ENCODE results near the gene TRAPPC2.
A peak's percentile ranks its signal among the peaks of the same experiment; 100 is the strongest.

Gene TRAPPC2

GRCh38 chrX:13734278-13735172, at the start of gene TRAPPC2, which contains the start of gene OFD1:
TRAPPC2 (minus strand) TSS chrX:13734620; CDS start chrX:13719963, 14,657 bp downstream.
OFD1 (plus strand) TSS chrX:13734748; CDS start chrX:13735072, 324 bp downstream.
- DNase-seq, result peak; percentile 59 to 76 (median 70)

DNA sequence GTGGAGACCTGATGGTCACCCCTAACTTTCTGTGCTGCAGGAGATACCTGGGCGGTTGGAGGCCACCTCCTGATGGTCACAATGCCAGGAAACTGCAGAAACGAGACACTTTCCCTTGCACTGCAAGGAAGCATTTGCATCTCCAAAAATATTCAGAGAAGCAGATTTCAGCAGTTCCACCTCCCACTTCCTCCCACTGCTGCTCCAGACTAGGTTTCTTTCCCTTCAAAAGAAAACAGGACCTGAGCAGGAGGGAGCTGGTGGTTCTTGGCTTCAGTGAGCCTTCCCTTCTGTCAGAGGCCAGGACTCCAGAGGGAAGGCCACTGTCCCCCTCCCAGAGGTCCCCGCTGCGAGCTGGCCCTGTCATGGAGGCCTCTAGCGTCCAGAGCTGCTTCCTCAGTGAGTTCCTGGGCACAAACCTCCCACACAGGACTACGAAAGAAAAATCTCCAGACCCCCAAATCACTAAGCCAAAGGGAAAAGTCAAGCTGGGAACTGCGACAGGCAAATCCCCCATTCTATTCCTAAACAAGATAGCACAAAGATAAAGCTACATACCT, 46.5 kb upstream of the TRAPPC2 start:
- no peak for DNase-seq

DNA sequence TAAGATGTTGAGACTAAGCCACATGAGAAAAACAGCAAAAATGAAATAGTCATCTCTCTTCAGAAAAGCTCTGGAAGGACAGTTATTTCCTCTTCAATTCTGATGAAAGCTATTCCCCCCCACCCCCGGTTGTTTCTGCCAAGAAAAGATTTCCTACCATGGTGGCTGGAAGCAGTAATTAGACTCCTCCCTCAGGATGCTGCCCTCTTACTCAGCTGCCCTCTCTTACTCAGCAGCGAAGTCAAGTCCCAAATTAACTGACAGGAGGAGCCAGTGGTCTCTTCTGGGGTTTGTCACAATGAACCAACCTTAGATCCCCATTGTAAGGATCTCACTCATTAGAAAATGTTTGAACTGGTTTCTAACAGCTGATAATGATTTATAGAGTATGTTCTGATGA, 44.5 kb upstream of the TRAPPC2 start:
- DNase-seq, result no peak

DNA sequence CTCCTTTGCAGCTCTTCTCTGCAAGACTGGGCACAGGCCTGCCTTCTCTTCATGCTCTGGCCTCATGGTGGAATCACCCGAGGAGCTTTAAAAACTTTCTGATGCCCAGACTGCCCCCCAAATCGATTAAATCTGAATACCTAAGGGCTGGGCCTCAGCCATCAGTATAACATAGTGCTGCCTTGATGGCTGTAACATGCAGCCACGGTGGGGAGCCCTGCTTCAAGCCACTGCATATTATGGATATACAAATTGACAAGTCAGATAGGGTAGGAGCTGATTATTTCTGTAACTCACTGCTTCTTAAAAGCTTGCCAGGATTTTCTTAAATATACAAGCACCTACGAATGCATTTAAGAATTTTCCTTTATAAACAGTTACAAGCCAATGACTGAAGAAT, 42.0 kb upstream of the TRAPPC2 start:
- no peak for DNase-seq

GRCh38 chrX:13775837-13776236, 41.4 kb upstream of the TRAPPC2 start:
- DNase-seq, result no peak

DNA sequence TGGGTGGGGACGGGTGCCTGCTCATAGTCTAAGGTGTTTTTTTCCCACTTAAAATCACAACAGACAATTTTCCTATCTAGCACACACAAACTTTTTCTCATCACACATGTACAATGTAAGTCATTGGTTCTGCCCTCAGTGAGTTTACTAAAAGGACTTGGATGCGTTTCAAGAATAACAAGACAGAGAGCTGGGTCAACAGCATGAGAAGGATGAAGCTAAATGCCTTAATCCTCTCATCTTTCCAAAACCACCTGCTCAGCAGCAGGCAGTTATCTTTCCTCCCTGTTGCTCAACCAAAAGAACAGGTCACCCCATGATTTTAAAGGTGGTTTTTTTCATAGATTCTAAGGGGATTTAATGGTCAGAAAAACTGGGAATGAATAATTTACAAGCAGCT, 40.3 kb upstream of the TRAPPC2 start:
- DNase-seq, result no peak

DNA sequence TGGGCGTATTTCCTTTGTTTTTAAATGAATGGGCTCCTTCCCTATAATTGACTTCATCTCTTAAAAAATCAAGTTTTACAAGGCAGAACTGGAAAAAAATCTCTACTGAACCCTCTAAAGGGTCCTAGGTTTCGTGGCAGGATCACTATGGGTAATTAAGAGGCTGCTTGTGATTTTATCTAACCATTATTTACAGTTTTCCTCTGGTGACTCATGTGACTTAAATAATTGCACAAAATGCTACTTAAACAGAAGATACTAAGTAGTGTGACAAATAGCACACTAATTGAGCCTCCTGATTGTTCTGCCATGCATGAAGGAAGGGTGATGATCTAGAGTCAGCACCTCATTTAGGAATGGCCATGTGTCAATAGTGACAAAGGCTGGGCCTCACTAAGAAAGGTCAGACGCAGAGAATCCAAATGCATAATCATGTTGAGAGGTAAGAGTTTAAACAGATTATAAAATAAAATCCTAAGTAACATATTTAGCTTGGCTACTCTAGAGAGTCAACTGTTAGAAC, 35.7 kb upstream of the TRAPPC2 start:
- DNase-seq, result no peak

GRCh38 chrX:13768939-13769338, 34.5 kb upstream of the TRAPPC2 start:
- DNase-seq, result no peak

- no peak for DNase-seq
These were observed 30.3 kb upstream of the TRAPPC2 start for GRCh38 chrX:13764765-13765164.

- no peak for DNase-seq
These were observed 29.9 kb upstream of the TRAPPC2 start for GRCh38 chrX:13764281-13764680.

DNA sequence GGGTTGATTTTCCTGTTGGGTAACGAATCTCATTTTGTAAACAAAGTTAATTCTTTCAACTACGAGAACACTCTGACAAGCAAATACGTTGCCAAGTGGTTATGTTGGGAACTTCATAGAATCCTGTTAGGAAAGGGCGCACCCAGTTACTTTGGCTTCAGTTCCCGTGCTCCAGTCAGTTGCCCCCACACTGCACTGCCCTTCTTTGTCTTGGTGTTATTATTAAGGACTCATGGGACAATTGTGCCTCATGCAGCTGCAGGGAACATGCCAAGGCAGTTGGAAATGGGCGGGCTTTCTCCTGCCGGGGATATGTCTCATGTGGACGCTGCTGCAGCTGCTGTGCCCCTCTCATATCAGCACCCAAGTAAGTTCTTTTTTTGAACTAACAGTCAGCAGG, 29.1 kb upstream of the TRAPPC2 start:
- no peak for DNase-seq

- DNase-seq, result no peak
These were observed 27.4 kb upstream of the TRAPPC2 start for GRCh38 chrX:13761606-13762414.

- no peak for DNase-seq
These were observed 26.0 kb upstream of the TRAPPC2 start for GRCh38 chrX:13760426-13760825.

GRCh38 chrX:13759152-13759718, 24.8 kb upstream of the TRAPPC2 start:
- DNase-seq, result no peak

GRCh38 chrX:13756381-13756780, 22.0 kb upstream of the TRAPPC2 start:
- no peak for DNase-seq

DNA sequence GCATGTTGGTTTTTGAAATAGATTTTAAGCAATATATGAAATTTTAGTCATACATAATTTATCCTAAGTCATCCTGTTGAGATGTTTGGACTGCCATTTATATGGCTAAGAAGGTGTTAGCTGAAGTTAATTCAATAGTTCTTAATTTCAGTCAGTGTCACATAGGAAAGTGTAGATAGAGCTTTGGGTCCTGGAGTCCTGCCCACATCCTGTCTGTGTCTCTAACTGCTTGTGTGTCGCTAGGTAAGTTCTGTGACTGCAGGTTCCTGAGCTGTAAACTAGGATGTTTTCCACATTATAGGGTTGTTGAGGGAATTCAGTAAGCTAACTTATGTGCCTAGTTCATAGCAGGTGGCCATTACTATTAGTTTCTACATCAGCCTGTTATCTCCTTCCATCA, 20.8 kb upstream of the TRAPPC2 start:
- DNase-seq, result no peak

DNA sequence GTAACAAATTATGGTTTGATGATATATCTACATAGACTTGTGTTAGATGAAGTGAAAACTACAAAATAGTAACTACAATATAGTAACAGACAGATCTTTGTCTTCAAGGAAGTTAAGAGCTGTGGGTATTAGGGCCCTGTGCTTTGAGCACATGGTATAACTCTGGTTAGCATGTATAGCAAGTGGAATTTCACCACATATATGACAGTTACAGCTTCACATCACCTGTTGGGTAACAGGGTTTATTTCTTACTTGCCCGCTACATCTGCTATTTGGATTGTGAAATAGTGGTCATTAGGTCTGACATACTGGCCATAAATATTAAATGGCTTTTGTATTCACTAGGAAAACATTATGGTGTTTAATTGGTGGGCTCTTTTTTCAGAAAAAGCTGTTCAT, 20.3 kb upstream of the TRAPPC2 start:
- DNase-seq, result no peak

- DNase-seq, result no peak
These were observed 18.2 kb upstream of the TRAPPC2 start for GRCh38 chrX:13752646-13753045.

DNA sequence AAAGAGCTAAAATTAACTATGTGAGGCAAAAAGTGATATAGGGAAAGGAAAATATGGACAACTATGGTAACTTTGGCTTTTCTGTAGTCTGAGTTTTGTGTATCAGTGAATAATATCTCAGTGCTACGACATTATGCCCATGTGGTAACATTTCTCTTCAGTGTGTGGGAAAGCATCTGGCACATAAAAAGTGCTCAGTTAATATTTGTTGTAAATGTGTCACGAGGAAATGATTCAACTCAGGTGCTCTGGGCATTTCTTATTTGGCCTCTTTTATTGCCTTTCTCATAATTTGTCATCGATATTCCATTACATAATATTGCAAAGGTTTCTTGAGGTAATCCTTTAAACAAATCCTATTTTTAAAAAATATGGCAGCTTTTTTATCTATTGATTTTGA, 17.7 kb upstream of the TRAPPC2 start:
- DNase-seq, result no peak

GRCh38 chrX:13750812-13751211, 16.4 kb upstream of the TRAPPC2 start:
- DNase-seq, result no peak

DNA sequence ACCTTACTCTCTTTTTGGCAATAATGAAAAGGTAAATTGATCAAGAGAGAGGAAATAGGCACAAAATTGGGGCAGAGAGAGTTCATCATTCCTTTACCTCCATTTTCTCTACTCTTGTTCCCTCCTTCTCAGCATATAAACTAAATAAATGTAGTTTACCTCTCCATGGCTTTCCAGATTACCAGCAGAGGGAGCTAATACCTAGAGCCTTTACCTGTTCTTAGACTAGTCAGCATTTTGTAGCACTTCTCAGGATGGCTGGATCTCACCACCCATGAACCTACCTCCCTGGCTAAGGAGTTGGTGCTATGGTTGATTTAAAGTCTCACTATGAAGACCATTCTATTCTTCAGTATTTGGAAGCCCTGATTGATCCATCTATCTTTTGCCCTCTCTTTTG, 15.8 kb upstream of the TRAPPC2 start:
- no peak for DNase-seq

GRCh38 chrX:13748486-13748885, 14.1 kb upstream of the TRAPPC2 start:
- DNase-seq, result no peak

- peak in 2 of 4 experiments; percentile 0 to 19 for DNase-seq
These were observed 13.4 kb upstream of the TRAPPC2 start for GRCh38 chrX:13747836-13748235.
